ENCODE data around the gene CDHR4. TPM values are rescaled to one million over a fixed set of nuclear protein-coding genes. Genes with fewer than 3 reads are reported as not detected.

CDHR4 gene, protein sequence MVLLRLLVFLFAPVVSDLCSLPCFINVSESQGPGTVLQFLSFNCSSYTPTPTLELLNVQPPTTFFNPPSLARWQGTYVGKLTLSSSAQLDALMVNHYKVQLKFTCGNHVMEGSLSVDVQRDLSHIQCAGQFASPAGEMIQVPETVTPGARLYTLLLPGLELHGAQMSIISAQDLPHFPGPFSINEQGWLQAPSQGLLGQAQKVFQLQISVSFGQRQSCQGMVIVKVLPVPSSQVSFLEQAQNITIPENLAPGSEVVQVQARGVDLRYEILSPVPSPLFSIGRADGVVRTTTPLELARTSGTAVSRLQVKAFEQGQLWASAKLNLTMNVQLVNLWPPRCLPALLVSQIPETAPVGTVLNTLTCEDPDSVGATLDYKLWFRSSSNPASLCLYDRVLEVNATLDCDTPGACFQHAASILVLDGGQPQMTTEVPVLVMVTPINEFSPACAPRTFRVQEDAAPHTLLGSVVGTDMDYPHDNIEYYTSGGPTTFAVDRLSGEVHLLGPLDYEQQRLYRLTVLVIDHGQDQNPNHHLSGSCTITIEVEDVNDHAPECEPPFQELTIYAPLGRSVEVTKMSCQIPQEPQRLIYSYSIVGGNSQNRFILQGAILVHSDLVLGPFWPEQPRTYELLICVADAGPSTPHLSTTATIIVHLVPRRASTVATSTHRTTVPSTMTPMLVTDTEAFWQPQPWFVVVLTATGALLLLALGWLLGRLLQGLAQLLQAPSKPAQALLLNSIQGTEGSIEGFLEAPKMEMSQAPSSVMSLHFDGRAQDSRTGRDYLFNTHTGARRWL
- not detected for total RNA-seq
- long read RNA-seq = 0 reads

GRCh38 chr3:49799761-49800160 lies at the start of gene CDHR4:
Gene CDHR4 (minus strand): TSS chr3:49799873. CDS start chr3:49799812, 61 bp downstream.
- intact Hi-C loops (cut with DNase I) = loop anchor here (5.0 to 10.0 kb wide), 3 partner anchors 38 to 105 kb away; partner anchors contain the start of gene MST1R (in 1 of the 2)
- Histone ChIP-seq H3K27me3 (no peaks in the 10 kb centered on the region), H3K4me1 (no peaks in the 10 kb centered on the region), H3K4me3 (no peak within 1 kb of the TSS), H3K36me3 (no peaks in the 10 kb centered on the region), H3K27ac (no peak within 1 kb of the TSS), H3K9me3 (no peaks in the 10 kb centered on the region)
- DNase-seq (no peak), ATAC-seq (no peak)
- WGBS (ENCODE audit: insufficient coverage, low coverage, low lambda C conversion rate, missing lambda C conversion rate) = 25% methylated on average over 1 of the region's 4 CpGs
- TF ChIP-seq POLR2A (IDR thresholded peaks at IDR 0.05) (no peak), CTCF (IDR thresholded peaks at IDR 0.05) (no peak)

DNA sequence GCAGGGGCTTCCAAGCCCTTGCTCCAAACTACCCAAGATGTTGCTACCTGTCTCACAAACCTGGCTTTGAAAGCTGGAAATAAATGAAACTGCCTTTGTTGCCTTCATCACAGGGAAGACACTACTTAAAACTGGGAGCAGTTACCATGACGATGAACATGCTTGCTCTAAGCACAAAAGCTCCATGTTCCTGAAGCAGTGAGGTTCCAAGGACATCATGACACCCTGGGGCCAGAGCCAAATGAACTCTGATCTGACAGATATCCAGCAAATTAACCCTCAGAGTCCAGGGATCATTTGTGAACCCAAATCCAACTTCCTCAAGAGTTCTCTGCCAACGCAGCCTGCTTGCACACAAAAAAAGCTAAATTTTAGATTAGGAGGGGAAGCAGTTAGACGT lies 46.0 kb upstream of the CDHR4 start:
- no peak overlapping the region for H3K27ac ChIP-seq
- TF ChIP-seq POLR2A (IDR thresholded peaks at IDR 0.05) = no peak
- no peak for TF ChIP-seq CTCF (IDR thresholded peaks at IDR 0.05)
- ATAC-seq = peak; percentile 70 to 88 (median 78)
- no peaks in the 10 kb centered on the region for H3K27me3 ChIP-seq
- intact Hi-C loops (cut with DNase I) = loop anchor here (10.0 kb wide), 2 partner anchors 59 to 141 kb away; partner anchors contain the start of gene MST1R (in 1 of the 2)
- no peaks in the 10 kb centered on the region for H3K9me3 ChIP-seq
- no peak overlapping the region for H3K4me3 ChIP-seq
- peaks cover 0 to 8% (median 0%) of the 10 kb centered on the region in 4 donors for H3K4me1 ChIP-seq
- DNase-seq = peak in 1 of 3 donors; percentile 61
- no peaks in the 10 kb centered on the region for H3K36me3 ChIP-seq
- 57% methylated on average over 3 of the region's 3 CpGs for WGBS (ENCODE audit: insufficient coverage, low coverage, low lambda C conversion rate, missing lambda C conversion rate)

DNA sequence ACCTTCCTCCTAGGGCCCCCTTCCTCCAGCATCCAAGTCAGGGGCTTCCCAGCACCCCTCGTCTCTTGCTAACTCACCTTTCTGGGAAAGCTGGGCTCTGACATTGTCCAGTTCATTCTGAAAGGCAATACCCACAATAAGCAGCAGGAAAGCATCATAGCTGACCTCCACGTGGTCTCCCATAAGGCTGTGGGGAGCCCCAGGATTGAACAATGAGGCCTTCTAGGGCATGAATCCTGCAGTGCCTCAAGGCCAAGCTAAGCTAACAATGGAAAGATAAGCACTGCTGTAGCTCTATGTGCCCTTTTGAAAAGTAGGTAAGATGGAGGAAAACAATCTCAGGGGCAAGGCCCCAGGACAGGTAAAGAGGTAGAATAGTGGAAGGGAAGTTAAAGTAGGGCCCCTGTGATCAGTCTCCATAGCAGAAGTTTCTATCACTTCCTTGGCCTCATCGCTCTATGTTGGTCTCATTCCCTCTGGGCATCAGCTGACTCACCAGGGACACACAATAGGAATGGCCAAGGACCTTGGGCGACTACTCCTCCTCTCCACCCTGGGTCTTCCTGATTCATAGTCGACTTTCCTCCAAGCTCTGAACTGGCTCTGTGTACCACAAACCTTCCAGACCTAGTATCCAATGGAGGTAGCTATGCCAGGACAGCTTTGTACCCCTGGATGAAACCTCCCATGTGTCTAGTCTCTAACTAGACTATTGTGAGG lies 45.0 kb upstream of the CDHR4 start:
- TF ChIP-seq CTCF (IDR thresholded peaks at IDR 0.05) = no peak
- no peak for TF ChIP-seq POLR2A (IDR thresholded peaks at IDR 0.05)
- Histone ChIP-seq H3K4me1 (peaks cover 0 to 9% (median 0%) of the 10 kb centered on the region in 4 donors), H3K9me3 (no peaks in the 10 kb centered on the region), H3K27ac (no peak overlapping the region), H3K36me3 (no peaks in the 10 kb centered on the region), H3K4me3 (no peak overlapping the region), H3K27me3 (no peaks in the 10 kb centered on the region)
- 78% methylated on average over 4 of the region's 5 CpGs for WGBS (ENCODE audit: insufficient coverage, low coverage, low lambda C conversion rate, missing lambda C conversion rate)
- ATAC-seq (no peak), DNase-seq (no peak)
- intact Hi-C loops (cut with DNase I) = loop anchor here (5.0 to 10.0 kb wide), 3 partner anchors 42 to 140 kb away; partner anchors contain the start of genes INKA1 (in 1 of the 2) and MST1R (in 1 of the 2)

GRCh38 chr3:49842843-49843517 lies 43.3 kb upstream of the CDHR4 start:
- Histone ChIP-seq H3K27ac (no peak overlapping the region), H3K4me1 (peaks cover 0 to 12% (median 0%) of the 10 kb centered on the region in 4 donors), H3K36me3 (no peaks in the 10 kb centered on the region), H3K9me3 (no peaks in the 10 kb centered on the region), H3K4me3 (no peak overlapping the region), H3K27me3 (no peaks in the 10 kb centered on the region)
- no peak for ATAC-seq
- DNase-seq = no peak
- WGBS (ENCODE audit: insufficient coverage, low coverage, low lambda C conversion rate, missing lambda C conversion rate) = no CpG with 5 or more reads among the region's 3 CpGs
- TF ChIP-seq CTCF (IDR thresholded peaks at IDR 0.05) (no peak), POLR2A (IDR thresholded peaks at IDR 0.05) (no peak)
- intact Hi-C loops (cut with DNase I) = loop anchor here (5.0 to 10.0 kb wide), 3 partner anchors 41 to 138 kb away; partner anchors contain the start of genes INKA1 (in 1 of the 2) and MST1R (in 1 of the 2)

Measured in right lobe of liver (tissue), 6 donors.